Thymus (tissue), 11 donors: ENCODE measurements around the gene RCAN3. TPM values are rescaled to one million over a fixed set of nuclear protein-coding genes. Genes with fewer than 3 reads are reported as not detected.
"Not testable (repeated sequence)": the region's sequence is repeated elsewhere in the genome, so short reads cannot be mapped to it uniquely, and the experiment has no call there.

ENCODE experiments used
- DNase-seq, 9 donors: peaks; one replicate each; pipeline ENCODE4 v3.0.0-alpha.2; 2013; ENCODE audit warnings: low spot score in 9 of 9, low read depth in 6 of 9, missing footprints in 1 of 9
- H3K27ac ChIP-seq, 2 donors: one replicate each; pipeline ENCODE4 v1.5.1; 2013; ENCODE audit warnings: control low read depth in 1 of 2, low read depth in 1 of 2, low read length in 1 of 2, mild to moderate bottlenecking in 1 of 2, moderate library complexity in 1 of 2
- H3K27me3 ChIP-seq, 2 donors: one replicate each; pipeline ENCODE4 v1.5.1; 2013; ENCODE audit warnings: low read length in 1 of 2; ENCODE audit not compliant: control insufficient read depth in 2 of 2, insufficient read depth in 1 of 2
- H3K36me3 ChIP-seq, 2 donors: one replicate each; pipeline ENCODE4 v1.5.1; 2013; ENCODE audit warnings: low read length in 1 of 2, mild to moderate bottlenecking in 1 of 2, moderate library complexity in 1 of 2; ENCODE audit not compliant: control insufficient read depth in 2 of 2, insufficient read depth in 2 of 2
- H3K4me1 ChIP-seq, 2 donors: one replicate each; pipeline ENCODE4 v1.5.1; 2013; ENCODE audit warnings: low read length in 2 of 2; ENCODE audit not compliant: control insufficient read depth in 2 of 2, insufficient read depth in 2 of 2
- H3K4me3 ChIP-seq, 2 donors: one replicate each; pipeline ENCODE4 v1.5.1; 2013; ENCODE audit warnings: low read length in 2 of 2, control low read depth in 1 of 2, mild to moderate bottlenecking in 1 of 2
- H3K9me3 ChIP-seq, 2 donors: one replicate each; pipeline ENCODE4 v1.5.1; 2013; ENCODE audit warnings: low read length in 1 of 2, mild to moderate bottlenecking in 1 of 2; ENCODE audit not compliant: control insufficient read depth in 2 of 2, insufficient read depth in 1 of 2
- WGBS: extraction: QIAGEN DNeasy Blood & Tissue Kit; methylation state at CpG from one replicate; pipeline ENCODE4 v1.1.7; 2013; 5-methylcytosine and 5-hydroxymethylcytosine counted together
- polyA plus RNA-seq: library from polyadenylated mRNA; stranded (reverse); fragments of 200-250 nt; gene quantifications from one replicate; pipeline ENCODE4 v1.2.3, GENCODE V29; 2013
- total RNA-seq: library from RNA; stranded (reverse); fragments of 120-200 nt; gene quantifications from one replicate; pipeline ENCODE4 v1.2.4, GENCODE V29; 2013
- donor health status: healthy.

RCAN3 gene
- total and polyA plus RNA-seq, 2 donors: 13.2 to 21.2 TPM

- Histone ChIP-seq H3K27ac (no peak overlapping the region), H3K27me3 (no peaks in the 10 kb centered on the region), H3K36me3 (no peaks in the 10 kb centered on the region), H3K9me3 (no peaks in the 10 kb centered on the region), H3K4me3 (no peak overlapping the region), H3K4me1 (no peaks in the 10 kb centered on the region)
- WGBS: 94% methylated on average over 2 of the region's 2 CpGs
- DNase-seq: no peak
These were observed 26.1 kb downstream of the RCAN3 start for GRCh38 chr1:24528744-24529143.

GRCh38 chr1:24529292-24529691, 26.7 kb downstream of the RCAN3 start:
- not testable (repeated sequence) for H3K36me3 ChIP-seq, DNase-seq, H3K27ac ChIP-seq, H3K27me3 ChIP-seq, H3K9me3 ChIP-seq, H3K4me3 ChIP-seq, H3K4me1 ChIP-seq
- WGBS: 94% methylated on average over 7 of the region's 7 CpGs

- H3K4me1 ChIP-seq: peaks cover 6 to 13% of the 10 kb centered on the region in 2 donors
- no peaks in the 10 kb centered on the region for H3K9me3 ChIP-seq
- peak overlapping the region; percentile 86 to 87 for H3K27ac ChIP-seq
- 21% methylated on average over 21 of the region's 21 CpGs for WGBS
- no peaks in the 10 kb centered on the region for H3K27me3 ChIP-seq
- H3K36me3 ChIP-seq: no peaks in the 10 kb centered on the region
- peak overlapping the region; percentile 48 to 60 for H3K4me3 ChIP-seq
- DNase-seq: peak in 8 of 9 donors; percentile 29 to 86 (median 59)
These were observed 32.4 kb downstream of the RCAN3 start for GRCh38 chr1:24535021-24535424.

GRCh38 chr1:24535778-24536177, 33.1 kb downstream of the RCAN3 start:
- 96% methylated on average over 8 of the region's 8 CpGs for WGBS
- no peak for DNase-seq
- Histone ChIP-seq H3K9me3 (no peaks in the 10 kb centered on the region), H3K4me3 (no peak overlapping the region), H3K36me3 (no peaks in the 10 kb centered on the region), H3K27ac (peak overlapping the region in 1 of 2 donors; percentile 87), H3K4me1 (peaks cover 6 to 13% of the 10 kb centered on the region in 2 donors), H3K27me3 (no peaks in the 10 kb centered on the region)

- Histone ChIP-seq H3K9me3 (no peaks in the 10 kb centered on the region), H3K27me3 (no peaks in the 10 kb centered on the region), H3K4me1 (peaks cover 6 to 13% of the 10 kb centered on the region in 2 donors), H3K4me3 (no peak overlapping the region), H3K36me3 (no peaks in the 10 kb centered on the region), H3K27ac (peak overlapping the region; percentile 80 to 87)
- peak in 6 of 9 donors; percentile 35 to 81 (median 52) for DNase-seq
- 12% methylated on average over 7 of the region's 7 CpGs for WGBS
These were observed 33.8 kb downstream of the RCAN3 start for GRCh38 chr1:24536391-24536840.

GRCh38 chr1:24540051-24540905, 37.6 kb downstream of the RCAN3 start:
- no peak overlapping the region for H3K4me3 ChIP-seq
- 85% methylated on average over 15 of the region's 15 CpGs for whole genome bisulfite sequencing
- no peaks in the 10 kb centered on the region for H3K9me3 ChIP-seq
- peaks cover 6 to 10% of the 10 kb centered on the region in 2 donors for H3K4me1 ChIP-seq
- no peak overlapping the region for H3K27ac ChIP-seq
- DNase-seq: no peak
- H3K36me3 ChIP-seq: no peaks in the 10 kb centered on the region
- H3K27me3 ChIP-seq: no peaks in the 10 kb centered on the region

- no peaks in the 10 kb centered on the region for H3K9me3 ChIP-seq
- WGBS: 50% methylated on average over 7 of the region's 7 CpGs
- no peak overlapping the region for H3K4me3 ChIP-seq
- no peaks in the 10 kb centered on the region for H3K36me3 ChIP-seq
- no peaks in the 10 kb centered on the region for H3K27me3 ChIP-seq
- DNase-seq: no peak
- H3K4me1 ChIP-seq: peaks cover 4 to 6% of the 10 kb centered on the region in 2 donors
- H3K27ac ChIP-seq: no peak overlapping the region
These were observed 38.5 kb downstream of the RCAN3 start for GRCh38 chr1:24540906-24541710.

GRCh38 chr1:24541711-24542346, 39.2 kb downstream of the RCAN3 start:
- peak in 1 of 9 donors; percentile 30 for DNase-seq
- H3K27me3 ChIP-seq: no peaks in the 10 kb centered on the region
- 78% methylated on average over 8 of the region's 8 CpGs for WGBS
- H3K4me1 ChIP-seq: no peaks in the 10 kb centered on the region
- H3K27ac ChIP-seq: no peak overlapping the region
- H3K36me3 ChIP-seq: no peaks in the 10 kb centered on the region
- H3K4me3 ChIP-seq: no peak overlapping the region
- no peaks in the 10 kb centered on the region for H3K9me3 ChIP-seq
